Measurements from ENCODE around the gene ZNF438.
"Not testable (repeated sequence)": the region's sequence is repeated elsewhere in the genome, so short reads cannot be mapped to it uniquely, and the experiment has no call there.

The ZNF438 gene

DNA sequence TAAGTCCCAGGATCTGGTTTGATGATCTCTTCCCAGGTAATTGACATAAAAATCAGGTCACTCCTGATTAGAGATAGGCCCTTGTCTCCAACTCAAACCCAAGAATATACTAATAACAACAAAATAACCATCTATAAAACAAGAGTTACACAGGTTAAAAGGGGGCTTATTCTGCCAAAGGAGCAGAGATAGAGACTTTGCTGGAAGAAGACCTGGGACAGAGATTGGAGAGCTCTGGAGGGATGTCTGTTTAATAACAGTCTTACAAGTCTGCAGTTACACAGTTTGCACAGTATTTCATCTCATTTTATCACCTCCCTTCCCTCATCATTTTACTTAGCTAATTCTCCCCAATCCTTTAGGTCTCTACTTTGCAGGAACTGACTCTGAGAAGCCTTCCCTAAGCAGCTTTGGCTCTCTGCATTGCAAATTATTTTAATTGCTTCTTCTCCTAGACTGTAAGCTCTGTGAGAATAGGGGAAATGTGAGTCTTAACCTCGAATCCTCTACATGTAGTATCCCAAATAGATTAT lies 3.7 kb upstream of the ZNF438 start:
- H3K4me1 ChIP-seq (ENCODE audit: insufficient read depth, low read length): no peaks in the 10 kb centered on the region

GRCh38 chr10:31034098-31034909 lies 2.6 kb upstream of the ZNF438 start:
- no peak overlapping the region for H3K4me3 ChIP-seq (ENCODE audit: low read length)

More for the DNA sequence above, 3.7 kb upstream of the ZNF438 start:
- no peaks in the 10 kb centered on the region for H3K36me3 ChIP-seq (ENCODE audit: insufficient read depth, low read length)
- no peak overlapping the region for H2AFZ ChIP-seq (ENCODE audit: low read depth, low read length)
- H3K27me3 ChIP-seq (ENCODE audit: insufficient read depth, low read length): no peaks in the 10 kb centered on the region
- no peaks in the 10 kb centered on the region for H3K9me3 ChIP-seq (ENCODE audit: low read length)
- H3K4me3 ChIP-seq (ENCODE audit: low read length): no peak overlapping the region

GRCh38 chr10:31033147-31033546 lies 1.5 kb upstream of the ZNF438 start:
- H3K4me3 ChIP-seq (ENCODE audit: low read length): no peak overlapping the region
- H2AFZ ChIP-seq (ENCODE audit: low read depth, low read length): no peak overlapping the region
- H3K9me3 ChIP-seq (ENCODE audit: low read length): no peaks in the 10 kb centered on the region
- no peaks in the 10 kb centered on the region for H3K4me1 ChIP-seq (ENCODE audit: insufficient read depth, low read length)
- no peaks in the 10 kb centered on the region for H3K27me3 ChIP-seq (ENCODE audit: insufficient read depth, low read length)
- no peaks in the 10 kb centered on the region for H3K36me3 ChIP-seq (ENCODE audit: insufficient read depth, low read length)

More at GRCh38 chr10:31034098-31034909, 2.6 kb upstream of the ZNF438 start:
- Histone ChIP-seq H3K27me3 (ENCODE audit: insufficient read depth, low read length) (no peaks in the 10 kb centered on the region), H3K4me1 (ENCODE audit: insufficient read depth, low read length) (no peaks in the 10 kb centered on the region), H2AFZ (ENCODE audit: low read depth, low read length) (no peak overlapping the region), H3K9me3 (ENCODE audit: low read length) (no peaks in the 10 kb centered on the region), H3K36me3 (ENCODE audit: insufficient read depth, low read length) (no peaks in the 10 kb centered on the region)

DNA sequence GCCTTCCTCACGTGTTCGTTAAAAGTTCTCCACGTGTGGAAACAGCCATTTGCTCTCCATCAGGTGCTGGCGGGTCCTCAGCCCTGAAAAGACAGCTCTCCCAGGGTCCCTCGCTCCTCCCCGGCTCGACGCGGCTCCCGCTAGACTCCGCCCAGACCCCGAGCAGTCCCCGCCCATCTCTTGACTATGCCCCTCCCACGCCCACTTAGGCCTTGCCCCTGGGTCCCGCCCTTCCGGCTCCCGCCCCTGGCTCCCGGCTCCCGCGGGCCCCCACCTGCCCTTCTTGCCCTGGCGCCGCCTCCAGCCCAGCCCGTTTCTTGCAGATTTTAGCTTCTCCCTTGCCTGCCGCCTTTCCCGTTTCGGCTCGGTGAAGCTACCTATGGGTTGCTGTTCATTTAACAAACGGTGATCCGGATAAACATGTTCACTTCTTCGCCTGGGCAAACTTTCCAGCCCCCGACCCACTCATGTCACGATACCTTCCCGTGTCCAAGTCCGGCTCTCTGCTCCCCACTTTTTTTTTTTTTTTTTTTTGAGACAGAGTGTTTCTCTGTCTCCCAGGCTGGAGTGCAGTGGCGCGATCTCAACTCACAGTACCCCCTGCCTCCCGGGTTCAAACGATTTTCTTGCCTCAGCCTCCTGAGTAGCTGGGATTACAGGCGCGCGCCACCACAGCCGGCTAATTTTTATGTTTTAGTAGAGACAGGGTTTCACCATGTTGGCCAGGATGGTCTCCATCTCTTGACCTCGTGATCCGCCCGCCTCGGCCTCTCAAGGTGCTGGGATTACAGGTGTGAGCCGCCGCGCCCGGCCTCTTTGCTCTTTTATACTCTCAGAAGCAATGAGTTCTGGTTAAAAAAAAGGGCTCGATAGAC lies 830 bp upstream of the ZNF438 start:
- no peaks in the 10 kb centered on the region for H3K36me3 ChIP-seq (ENCODE audit: insufficient read depth, low read length)
- H2AFZ ChIP-seq (ENCODE audit: low read depth, low read length): peak overlapping the region; percentile 83
- H3K4me1 ChIP-seq (ENCODE audit: insufficient read depth, low read length): peaks cover 2% of the 10 kb centered on the region
- H3K27me3 ChIP-seq (ENCODE audit: insufficient read depth, low read length): no peaks in the 10 kb centered on the region
- H3K4me3 ChIP-seq (ENCODE audit: low read length): peak overlapping the region; percentile 59
- H3K9me3 ChIP-seq (ENCODE audit: low read length): no peaks in the 10 kb centered on the region

GRCh38 chr10:31031205-31031557 lies 484 bp downstream of the ZNF438 start:
- H3K36me3 ChIP-seq (ENCODE audit: insufficient read depth, low read length): no peaks in the 10 kb centered on the region
- H2AFZ ChIP-seq (ENCODE audit: low read depth, low read length): peak overlapping the region; percentile 83
- peaks cover 2% of the 10 kb centered on the region for H3K4me1 ChIP-seq (ENCODE audit: insufficient read depth, low read length)
- H3K4me3 ChIP-seq (ENCODE audit: low read length): peak overlapping the region; percentile 59
- no peaks in the 10 kb centered on the region for H3K9me3 ChIP-seq (ENCODE audit: low read length)
- no peaks in the 10 kb centered on the region for H3K27me3 ChIP-seq (ENCODE audit: insufficient read depth, low read length)

- peak overlapping the region; percentile 59 for H3K4me3 ChIP-seq (ENCODE audit: low read length)
Observed at GRCh38 chr10:31030800-31031199, 865 bp downstream of the ZNF438 start.

GRCh38 chr10:31030260-31030659 lies 1.4 kb downstream of the ZNF438 start:
- no peak overlapping the region for H3K4me3 ChIP-seq (ENCODE audit: low read length)
- no peaks in the 10 kb centered on the region for H3K27me3 ChIP-seq (ENCODE audit: insufficient read depth, low read length)
- H3K9me3 ChIP-seq (ENCODE audit: low read length): no peaks in the 10 kb centered on the region
- H3K4me1 ChIP-seq (ENCODE audit: insufficient read depth, low read length): peaks cover 2% of the 10 kb centered on the region
- H3K36me3 ChIP-seq (ENCODE audit: insufficient read depth, low read length): no peaks in the 10 kb centered on the region
- H2AFZ ChIP-seq (ENCODE audit: low read depth, low read length): no peak overlapping the region

More at GRCh38 chr10:31030800-31031199, 865 bp downstream of the ZNF438 start:
- peak overlapping the region; percentile 83 for H2AFZ ChIP-seq (ENCODE audit: low read depth, low read length)
- no peaks in the 10 kb centered on the region for H3K36me3 ChIP-seq (ENCODE audit: insufficient read depth, low read length)
- no peaks in the 10 kb centered on the region for H3K9me3 ChIP-seq (ENCODE audit: low read length)
- peaks cover 2% of the 10 kb centered on the region for H3K4me1 ChIP-seq (ENCODE audit: insufficient read depth, low read length)
- no peaks in the 10 kb centered on the region for H3K27me3 ChIP-seq (ENCODE audit: insufficient read depth, low read length)

- Histone ChIP-seq H3K4me3 (ENCODE audit: low read length) (no peak overlapping the region), H3K9me3 (ENCODE audit: low read length) (no peaks in the 10 kb centered on the region), H3K27me3 (ENCODE audit: insufficient read depth, low read length) (no peaks in the 10 kb centered on the region), H2AFZ (ENCODE audit: low read depth, low read length) (no peak overlapping the region), H3K36me3 (ENCODE audit: insufficient read depth, low read length) (no peaks in the 10 kb centered on the region), H3K4me1 (ENCODE audit: insufficient read depth, low read length) (peaks cover 2% of the 10 kb centered on the region)
Observed at GRCh38 chr10:31028081-31028480, 3.6 kb downstream of the ZNF438 start.

DNA sequence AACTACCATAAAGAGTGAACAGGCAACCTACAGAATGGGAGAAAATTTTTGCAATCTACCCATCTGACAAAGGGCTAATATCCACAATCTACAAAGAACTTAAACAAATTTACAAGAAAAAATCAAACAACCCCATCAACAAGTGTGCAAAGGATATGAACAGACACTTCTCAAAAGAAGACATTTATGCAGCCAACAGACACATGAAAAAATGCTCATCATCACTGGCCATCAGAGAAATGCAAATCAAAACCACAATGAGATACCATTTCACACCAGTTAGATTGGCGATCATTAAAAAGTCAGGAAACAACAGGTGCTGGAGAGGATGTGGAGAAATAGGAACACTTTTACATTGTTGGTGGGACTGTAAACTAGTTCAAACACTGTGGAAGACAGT lies 5.4 kb downstream of the ZNF438 start:
- not testable (repeated sequence) for H3K4me1 ChIP-seq (ENCODE audit: insufficient read depth, low read length); H3K27me3 ChIP-seq (ENCODE audit: insufficient read depth, low read length); H3K4me3 ChIP-seq (ENCODE audit: low read length); H3K36me3 ChIP-seq (ENCODE audit: insufficient read depth, low read length); H3K9me3 ChIP-seq (ENCODE audit: low read length); H2AFZ ChIP-seq (ENCODE audit: low read depth, low read length)

- Histone ChIP-seq H3K9me3 (ENCODE audit: low read length) (no peaks in the 10 kb centered on the region), H3K4me1 (ENCODE audit: insufficient read depth, low read length) (peaks cover 2% of the 10 kb centered on the region), H2AFZ (ENCODE audit: low read depth, low read length) (no peak overlapping the region), H3K36me3 (ENCODE audit: insufficient read depth, low read length) (no peaks in the 10 kb centered on the region), H3K4me3 (ENCODE audit: low read length) (no peak overlapping the region), H3K27me3 (ENCODE audit: insufficient read depth, low read length) (no peaks in the 10 kb centered on the region)
Observed at GRCh38 chr10:31025142-31025541, 6.5 kb downstream of the ZNF438 start.

GRCh38 chr10:31023558-31023957 lies 8.1 kb downstream of the ZNF438 start:
- Histone ChIP-seq H3K36me3 (ENCODE audit: insufficient read depth, low read length) (no peaks in the 10 kb centered on the region), H3K27me3 (ENCODE audit: insufficient read depth, low read length) (no peaks in the 10 kb centered on the region), H3K9me3 (ENCODE audit: low read length) (no peaks in the 10 kb centered on the region), H3K4me1 (ENCODE audit: insufficient read depth, low read length) (peaks cover 15% of the 10 kb centered on the region), H2AFZ (ENCODE audit: low read depth, low read length) (no peak overlapping the region), H3K4me3 (ENCODE audit: low read length) (no peak overlapping the region)

GRCh38 chr10:31020209-31020608 lies 11.5 kb downstream of the ZNF438 start:
- H3K36me3 ChIP-seq (ENCODE audit: insufficient read depth, low read length): no peaks in the 10 kb centered on the region
- no peak overlapping the region for H3K4me3 ChIP-seq (ENCODE audit: low read length)
- peaks cover 23% of the 10 kb centered on the region for H3K4me1 ChIP-seq (ENCODE audit: insufficient read depth, low read length)
- H3K27me3 ChIP-seq (ENCODE audit: insufficient read depth, low read length): no peaks in the 10 kb centered on the region
- H3K9me3 ChIP-seq (ENCODE audit: low read length): no peaks in the 10 kb centered on the region
- H2AFZ ChIP-seq (ENCODE audit: low read depth, low read length): no peak overlapping the region

DNA sequence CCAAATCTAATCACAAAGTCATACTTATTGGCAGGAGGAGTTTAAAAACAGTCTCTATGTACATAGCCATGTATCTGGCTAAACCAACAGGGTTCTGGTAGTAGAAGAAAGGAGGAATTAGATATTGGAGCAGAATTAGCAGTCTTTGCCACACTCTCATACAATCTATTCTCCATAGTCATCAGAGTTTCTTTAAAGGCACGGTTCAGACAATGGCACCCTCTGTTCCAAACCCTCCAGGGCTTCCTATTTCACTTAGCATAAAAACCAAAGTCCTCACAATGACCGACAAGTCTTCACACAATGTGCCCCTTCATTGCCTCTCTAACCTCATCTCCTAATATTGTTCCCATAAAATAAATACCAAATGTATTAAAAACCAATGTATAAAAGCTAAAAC lies 12.7 kb downstream of the ZNF438 start:
- Histone ChIP-seq H3K36me3 (ENCODE audit: insufficient read depth, low read length) (no peaks in the 10 kb centered on the region), H3K9me3 (ENCODE audit: low read length) (no peaks in the 10 kb centered on the region), H3K4me1 (ENCODE audit: insufficient read depth, low read length) (peaks cover 23% of the 10 kb centered on the region), H2AFZ (ENCODE audit: low read depth, low read length) (no peak overlapping the region), H3K27me3 (ENCODE audit: insufficient read depth, low read length) (no peaks in the 10 kb centered on the region), H3K4me3 (ENCODE audit: low read length) (no peak overlapping the region)
